Stimulated activated CD4-positive, alpha-beta T cell treated with anti-CD3 and anti-CD28 coated beads, Interleukin-2, amount 100 ng/mL, for 48 hours (primary cell): ENCODE results near the gene OR8U1.
"Not testable (repeated sequence)": the region's sequence is repeated elsewhere in the genome, so short reads cannot be mapped to it uniquely, and the experiment has no call there.

Experiments
- DNase-seq, 2 donors: peaks; one replicate each; pipeline ENCODE4 v3.0.0-alpha.2; 2020

The OR8U1 gene

DNA sequence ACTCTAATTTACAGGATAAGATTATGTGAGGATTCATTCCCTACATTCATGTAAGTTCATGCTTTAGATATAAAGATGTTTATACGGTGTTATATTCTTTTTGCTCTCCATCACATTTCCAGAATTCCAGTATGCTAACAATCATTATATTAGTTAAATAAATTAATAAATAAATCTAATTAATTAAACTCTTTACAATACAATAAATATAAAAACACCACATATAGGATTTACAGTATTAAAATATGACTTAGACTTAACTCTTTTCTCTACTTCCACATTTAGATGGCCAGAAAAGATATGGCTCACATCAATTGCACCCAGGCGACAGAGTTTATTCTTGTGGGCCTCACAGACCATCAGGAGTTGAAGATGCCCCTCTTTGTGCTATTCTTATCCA lies at the start of gene OR8U1:
OR8U1 (plus strand) TSS at position 301 of the 400 bp plus-strand sequence; CDS start at position 301, 0 bp downstream.
- no peak for DNase-seq

DNA sequence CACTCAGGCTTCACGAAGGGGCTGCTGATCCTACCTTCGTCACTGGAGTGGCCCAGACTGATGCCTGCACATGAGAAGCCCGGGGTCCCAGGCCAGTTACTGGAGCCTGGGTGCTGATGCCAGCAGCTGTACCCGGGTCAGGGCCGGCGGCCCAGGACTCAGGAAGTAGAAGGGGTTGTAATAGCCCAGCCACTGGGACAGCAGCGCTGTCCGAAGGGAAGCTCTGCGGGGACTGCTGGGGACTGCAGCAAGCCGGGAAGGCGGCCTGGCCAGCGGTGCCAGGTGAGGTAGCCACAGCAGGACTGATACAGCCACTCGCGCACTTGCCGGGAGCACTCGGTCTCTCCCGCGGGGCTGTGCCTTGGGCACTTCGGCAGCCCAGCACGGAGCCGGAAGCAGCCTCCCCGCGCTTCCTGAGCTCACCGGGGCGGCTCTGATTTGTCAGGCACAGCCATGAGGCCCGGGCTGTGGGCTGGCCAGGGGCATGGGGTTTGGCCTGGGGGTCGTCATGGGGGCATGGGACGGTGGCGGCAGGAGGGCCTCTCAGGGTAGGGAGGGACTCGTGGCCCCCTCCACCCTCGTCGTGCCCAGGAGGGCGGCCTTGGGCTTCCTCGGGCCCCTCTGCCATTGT lies 43.4 kb upstream of the OR8U1 start:
- DNase-seq, result no peak

DNA sequence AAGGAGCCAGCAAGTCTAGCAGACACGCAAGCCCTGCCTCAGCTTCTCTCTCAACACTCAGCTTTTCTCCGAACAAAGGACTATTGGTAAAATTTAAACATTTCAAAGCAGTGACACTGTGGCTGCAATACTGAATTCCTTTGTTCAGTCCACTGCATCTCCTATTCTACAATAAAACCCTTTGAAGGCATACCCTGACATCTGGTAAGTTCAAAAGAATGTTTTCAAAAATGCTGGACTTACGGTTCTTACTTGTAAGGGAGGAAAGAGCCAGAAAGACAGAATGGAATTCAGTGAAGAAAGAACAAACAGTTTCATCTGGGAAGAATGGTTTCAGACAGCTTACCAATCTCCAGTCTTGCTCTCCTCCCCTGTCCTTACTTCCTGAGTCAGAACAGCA lies 42.3 kb upstream of the OR8U1 start:
- DNase-seq, result no peak

DNA sequence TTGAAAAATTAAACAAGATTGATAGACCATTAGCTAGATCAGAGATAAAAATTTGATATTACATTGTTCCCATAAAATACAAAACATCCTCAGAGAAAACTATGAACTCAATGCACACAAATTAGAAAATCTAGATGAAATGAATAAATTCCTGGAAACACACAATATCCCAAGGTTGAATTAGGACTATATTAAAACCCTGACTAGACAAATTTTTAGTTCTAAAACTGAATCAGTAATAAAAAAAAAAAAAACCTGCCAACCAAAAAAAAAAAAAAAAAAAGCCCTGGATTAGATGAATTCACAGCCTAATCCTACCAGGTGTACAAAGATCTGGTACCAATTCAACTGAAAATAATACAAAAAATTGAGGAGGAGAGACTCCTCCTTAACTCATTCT lies 35.1 kb upstream of the OR8U1 start:
- DNase-seq, result no peak

DNA sequence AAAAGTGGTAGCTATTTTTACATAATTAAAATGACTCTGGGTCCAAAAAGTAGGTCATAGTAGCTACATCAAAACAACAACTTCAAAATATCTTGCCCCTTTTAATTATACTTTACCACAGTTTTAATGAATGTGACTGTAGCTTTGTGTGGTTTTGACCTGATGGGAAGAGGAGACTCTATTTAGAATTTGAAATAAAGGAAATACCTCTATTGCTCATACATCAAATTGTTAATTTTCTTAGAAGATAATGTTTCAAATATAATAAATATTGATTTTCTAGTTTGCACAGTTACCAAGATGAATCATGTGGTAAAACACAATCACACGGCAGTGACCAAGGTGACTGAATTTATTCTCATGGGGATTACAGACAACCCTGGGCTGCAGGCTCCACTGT lies 29.7 kb upstream of the OR8U1 start, which contains the start of gene OR8K1:
OR8K1 (plus strand) TSS at position 301 of the 400 bp plus-strand sequence; CDS start at position 301, 0 bp downstream.
- no peak for DNase-seq

DNA sequence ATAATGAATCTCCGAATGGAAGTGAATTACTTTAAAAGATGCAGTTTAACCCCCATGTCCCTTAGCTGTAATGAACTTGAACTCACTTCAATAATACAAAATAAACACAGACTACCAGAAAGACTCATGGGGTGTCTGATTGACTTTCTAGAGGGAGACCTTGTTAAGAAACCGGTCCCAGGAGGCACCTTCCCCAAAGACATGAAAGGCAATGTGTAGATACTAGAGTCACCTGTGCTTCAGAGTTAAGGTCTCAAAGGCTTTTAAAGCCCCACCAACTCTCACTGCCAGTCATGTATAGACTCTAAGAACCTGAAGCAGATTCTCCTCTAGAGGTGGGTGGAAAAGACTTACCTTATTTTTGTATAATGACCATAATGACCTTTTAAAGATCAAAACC lies 21.4 kb upstream of the OR8U1 start, which contains the start of gene OR8J1:
OR8J1 (plus strand) TSS at position 301 of the 400 bp plus-strand sequence. CDS start 5,956 bp downstream, outside the sequence.
- no peak for DNase-seq

DNA sequence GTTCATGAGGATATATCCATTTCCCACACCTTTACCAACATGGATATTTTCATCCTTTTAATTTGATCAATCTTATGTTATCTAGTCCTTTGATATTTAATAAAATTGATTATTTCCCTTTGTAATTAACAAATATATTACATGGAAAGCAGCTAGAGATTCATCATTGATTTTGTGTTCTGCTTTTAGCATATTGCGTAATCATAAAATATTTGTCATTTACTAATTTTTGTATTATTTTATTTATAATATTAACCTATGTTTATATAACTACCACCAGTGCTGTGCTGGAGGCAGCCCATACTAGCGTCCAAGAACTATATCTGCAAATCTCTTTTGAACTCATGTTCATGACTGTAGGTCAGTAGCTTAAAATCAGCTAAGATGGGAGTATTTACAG lies 4.7 kb downstream of the OR8U1 start:
- DNase-seq, result no peak

DNA sequence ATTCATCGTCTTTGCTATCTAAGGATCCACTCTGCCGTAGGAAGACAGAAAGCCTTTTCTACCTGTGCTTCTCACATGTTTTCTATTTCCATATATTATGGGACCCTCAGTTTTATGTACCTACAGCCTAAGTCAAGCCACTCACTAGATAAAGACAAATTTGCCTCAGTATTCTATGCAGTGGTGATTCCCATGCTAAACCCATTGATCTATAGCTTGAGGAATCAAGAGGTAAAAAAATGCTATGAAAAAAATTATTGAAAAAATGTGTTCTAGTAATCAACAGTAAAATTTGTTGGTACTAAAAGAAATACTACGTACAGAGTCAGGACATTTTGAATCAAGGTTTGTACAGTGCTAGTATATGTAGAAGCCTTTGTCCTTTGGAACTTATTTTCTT lies 19.0 kb downstream of the OR8U1 start:
- DNase-seq, result no peak

DNA sequence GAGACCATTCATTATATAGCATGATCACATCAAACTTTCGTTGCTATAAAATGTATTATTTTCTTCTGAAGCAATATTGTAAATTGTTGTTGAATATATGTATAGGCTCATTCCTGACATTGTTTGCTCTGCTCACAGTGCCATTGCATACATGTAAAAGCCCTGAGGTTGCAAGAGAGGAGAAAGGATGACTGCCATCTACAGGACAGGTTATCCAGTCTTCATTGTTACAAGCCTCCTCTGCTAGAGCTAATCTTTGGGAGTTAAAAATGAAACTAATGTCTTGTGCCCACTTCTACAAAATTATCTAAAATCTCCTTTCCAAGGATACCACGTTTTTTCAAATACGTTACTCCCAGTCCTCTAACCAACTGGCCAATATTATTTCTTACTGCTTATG lies 20.6 kb downstream of the OR8U1 start:
- DNase-seq, result no peak

DNA sequence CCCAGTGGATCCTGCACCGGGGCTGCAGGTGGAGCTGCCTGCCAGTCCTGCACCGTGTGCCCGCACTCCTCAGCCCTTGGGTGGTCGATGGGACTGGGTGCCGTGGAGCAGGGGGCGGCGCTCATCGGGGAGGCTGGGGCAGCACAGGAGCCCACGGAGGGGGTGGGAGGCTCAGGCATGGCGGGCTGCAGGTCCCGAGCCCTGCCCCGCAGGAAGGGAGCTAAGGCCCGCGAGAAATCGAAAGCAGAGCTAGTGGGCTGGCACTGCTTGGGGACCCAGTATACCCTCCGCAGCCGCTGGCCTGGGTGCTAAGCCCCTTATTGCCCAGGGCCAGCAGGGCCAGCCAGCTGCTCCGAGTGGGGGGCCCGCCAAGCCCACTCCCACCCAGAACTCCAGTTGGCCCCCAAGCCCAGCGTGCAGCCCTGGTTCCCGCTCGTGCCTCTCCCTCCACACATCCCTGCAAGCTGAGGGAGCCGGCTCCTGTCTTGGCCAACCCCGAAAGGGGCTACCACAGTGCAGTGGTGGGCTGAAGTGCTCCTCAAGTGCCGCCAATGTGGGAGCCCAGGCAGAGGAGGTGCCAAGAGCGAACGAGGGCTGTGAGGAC lies 26.5 kb downstream of the OR8U1 start:
- not testable (repeated sequence) for DNase-seq

DNA sequence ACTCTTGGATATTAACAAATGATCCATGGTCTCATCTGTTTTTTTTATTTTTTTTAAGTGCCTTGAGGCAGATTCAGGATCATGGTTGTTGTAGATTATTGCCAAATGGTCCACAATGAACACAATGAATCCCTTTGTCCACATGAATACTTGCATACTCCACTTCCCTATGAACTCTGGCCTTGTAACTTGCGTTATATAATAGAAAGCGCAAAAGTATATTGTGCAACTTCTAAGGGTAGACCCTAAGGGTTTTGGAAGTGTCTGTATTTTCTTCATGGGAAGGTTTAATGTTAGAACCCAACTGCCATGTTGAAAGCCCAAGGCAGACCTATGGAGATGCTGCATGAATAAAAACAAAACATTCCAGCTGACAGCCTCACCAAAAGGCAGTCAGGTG lies 29.0 kb downstream of the OR8U1 start:
- DNase-seq, result no peak

DNA sequence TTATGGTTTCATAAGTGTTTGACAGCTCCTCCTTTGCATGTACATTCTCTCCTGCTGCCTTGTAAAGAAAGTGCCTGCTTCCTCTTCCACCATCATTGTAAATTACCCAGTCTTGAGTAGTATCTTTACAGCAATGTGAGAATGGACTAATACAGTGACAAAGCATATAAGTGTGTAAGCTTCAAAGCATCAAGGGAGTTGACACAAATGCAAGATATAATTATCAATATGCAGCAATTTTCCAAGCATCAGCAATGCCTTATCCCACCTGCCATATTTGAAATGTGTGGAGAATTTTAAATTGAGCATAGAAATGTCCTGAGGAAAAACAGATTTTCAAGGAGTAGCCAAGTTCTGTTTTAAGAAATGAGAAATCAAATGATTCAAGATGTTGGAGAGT lies 35.4 kb downstream of the OR8U1 start:
- no peak for DNase-seq

DNA sequence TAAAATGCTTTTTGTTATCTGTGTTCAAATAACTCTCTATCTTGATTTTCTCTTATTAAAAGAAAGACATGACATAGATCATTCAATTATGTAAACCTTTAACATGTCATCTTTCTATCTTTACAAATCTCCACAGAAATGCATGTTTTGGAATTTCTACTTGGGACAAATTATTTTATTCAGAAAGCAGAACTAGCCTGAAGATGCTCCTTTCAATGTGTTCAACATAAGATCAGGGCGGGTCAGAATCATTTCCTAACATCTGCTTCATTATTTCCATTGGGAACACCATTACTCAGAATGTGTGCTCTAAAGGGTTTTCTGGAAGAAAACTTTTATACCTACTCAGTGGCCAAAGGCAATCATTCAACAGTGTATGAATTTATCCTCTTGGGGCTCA lies 37.0 kb downstream of the OR8U1 start, which contains the start of gene OR5AL1:
OR5AL1 (plus strand) TSS at position 301 of the 400 bp plus-strand sequence.
- no peak for DNase-seq
